Hepatocyte (in vitro differentiated cells): Measurements from ENCODE around the gene VPS37C. TPM values are rescaled to one million over a fixed set of nuclear protein-coding genes. Genes with fewer than 3 reads are reported as not detected.
A peak's percentile ranks its signal among the peaks of the same experiment; 100 is the strongest.
"Not testable (repeated sequence)": the region's sequence is repeated elsewhere in the genome, so short reads cannot be mapped to it uniquely, and the experiment has no call there.

Source experiments
- DNase-seq: peaks from one replicate; pipeline ENCODE4 v3.0.0-alpha.2; 2016; ENCODE audit warnings: low spot score
- H2AFZ ChIP-seq: fragments of 200-600 bp; sonication (generic); 2 replicates; pipeline ENCODE4 v1.6.0; 2016; ENCODE audit warnings: antibody characterized with exemption, mild to moderate bottlenecking
- H3K27ac ChIP-seq: fragments of 200-600 bp; sonication (generic); 2 replicates; pipeline ENCODE4 v1.5.1; 2016; ENCODE audit warnings: mild to moderate bottlenecking
- H3K27me3 ChIP-seq: fragments of 200-600 bp; sonication (generic); 2 replicates; pipeline ENCODE4 v1.6.1; 2016
- H3K36me3 ChIP-seq: fragments of 200-600 bp; sonication (generic); replicated peaks from 2 replicates; pipeline ENCODE4 v1.5.1; 2016; ENCODE audit warnings: low read depth; ENCODE audit not compliant: insufficient read depth
- H3K4me1 ChIP-seq: fragments of 200-600 bp; sonication (generic); 2 replicates; pipeline ENCODE4 v1.5.1; 2016; ENCODE audit warnings: mild to moderate bottlenecking, moderate library complexity; ENCODE audit not compliant: insufficient read depth
- H3K4me2 ChIP-seq: fragments of 200-600 bp; sonication (generic); 2 replicates; pipeline ENCODE4 v1.6.0; 2016
- H3K4me3 ChIP-seq: fragments of 200-600 bp; sonication (generic); 2 replicates; pipeline ENCODE4 v1.5.1; 2016; ENCODE audit warnings: mild to moderate bottlenecking
- H3K79me2 ChIP-seq: fragments of 200-600 bp; sonication (generic); 2 replicates; pipeline ENCODE4 v1.6.0; 2017; ENCODE audit warnings: mild to moderate bottlenecking
- H3K9me2 ChIP-seq: fragments of 200-600 bp; sonication (generic); replicated peaks from 2 replicates; pipeline ENCODE4 v1.6.0; 2017; ENCODE audit warnings: mild to moderate bottlenecking; ENCODE audit not compliant: insufficient read depth
- H3K9me3 ChIP-seq: fragments of 200-600 bp; sonication (generic); 2 replicates; pipeline ENCODE4 v1.5.1; 2016; ENCODE audit warnings: low read depth, mild to moderate bottlenecking
- H4K20me1 ChIP-seq: fragments of 200-600 bp; sonication (generic); 2 replicates; pipeline ENCODE4 v1.6.0; 2016; ENCODE audit warnings: mild to moderate bottlenecking; ENCODE audit not compliant: insufficient read depth, poor library complexity, severe bottlenecking
- EZH2 ChIP-seq: fragments of 200-600 bp; sonication (generic); IDR thresholded peaks from 2 replicates; pipeline ENCODE4 v1.6.1; 2016; ENCODE audit warnings: antibody characterized with exemption, mild to moderate bottlenecking, borderline replicate concordance
- EZH2phosphoT487 ChIP-seq: fragments of 200-600 bp; sonication (generic); IDR thresholded peaks from one replicate; pipeline ENCODE4 v1.6.1; 2018; ENCODE audit warnings: antibody characterized with exemption, mild to moderate bottlenecking, low read depth, moderate library complexity; ENCODE audit not compliant: unreplicated experiment, severe bottlenecking
- WGBS: methylation state at CpG from one replicate; pipeline ENCODE4 v1.1.6; 2016; ENCODE audit warnings: low lambda C conversion rate; ENCODE audit errors: missing lambda C conversion rate; 5-methylcytosine and 5-hydroxymethylcytosine counted together
- polyA plus RNA-seq: library from polyadenylated mRNA; unstranded; fragments of >200 nt; fragmentation: Nextera tagmentation; extraction: Ambion mirVana; gene quantifications from 2 replicates; pipeline ENCODE4 v1.2.1, GENCODE V29; 2016
- total RNA-seq: library from RNA; depleted of rRNA; stranded (reverse); fragments of >200 nt; gene quantifications from 2 replicates; pipeline ENCODE4 v1.2.3, GENCODE V29; 2014
- TF ChIP-seq, protein P1 (sequence below): fragments of 200-600 bp; sonication (generic); IDR thresholded peaks from 2 replicates; pipeline ENCODE4 v1.5.1; 2016; ENCODE audit warnings: antibody characterized with exemption, mild to moderate bottlenecking; ENCODE audit not compliant: poor library complexity

The VPS37C gene
- total and polyA plus RNA-seq, 2 experiments from 2014 or later, result 17.0 to 26.6 TPM

DNA sequence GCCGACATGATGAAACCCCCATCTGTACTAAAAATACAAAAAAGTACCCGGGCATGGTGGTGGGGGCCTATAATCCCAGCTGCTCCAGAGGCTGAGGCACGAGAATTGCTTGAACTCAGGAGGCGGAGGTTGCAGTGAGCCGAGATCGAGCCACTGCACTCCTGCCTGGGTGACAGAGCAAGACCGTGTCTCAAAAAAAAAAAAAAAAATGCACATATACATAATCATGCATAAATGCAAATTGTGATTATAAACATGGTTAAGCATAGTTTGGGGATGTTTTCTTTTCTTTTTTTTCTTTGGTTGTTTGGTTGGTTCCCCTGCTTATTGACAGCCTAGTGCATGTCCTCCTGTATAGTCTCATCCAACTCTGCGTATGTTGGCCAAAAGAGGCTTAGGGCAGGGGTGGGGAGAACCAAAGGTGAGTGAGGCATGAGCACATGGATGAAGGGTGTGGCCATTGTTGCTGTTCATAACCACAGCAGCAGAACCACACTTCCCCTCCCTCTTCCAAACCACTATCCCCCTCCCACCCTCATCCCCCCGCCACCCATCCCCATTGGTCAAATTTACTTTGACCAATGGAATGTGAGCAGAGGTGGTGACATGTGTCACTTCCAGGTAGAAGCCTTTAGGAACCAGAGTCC is 6.9 kb upstream of the VPS37C start:
- no peaks in the 10 kb centered on the region for H4K20me1 ChIP-seq
- no peaks in the 10 kb centered on the region for H3K79me2 ChIP-seq
- TF ChIP-seq, protein P1, sequence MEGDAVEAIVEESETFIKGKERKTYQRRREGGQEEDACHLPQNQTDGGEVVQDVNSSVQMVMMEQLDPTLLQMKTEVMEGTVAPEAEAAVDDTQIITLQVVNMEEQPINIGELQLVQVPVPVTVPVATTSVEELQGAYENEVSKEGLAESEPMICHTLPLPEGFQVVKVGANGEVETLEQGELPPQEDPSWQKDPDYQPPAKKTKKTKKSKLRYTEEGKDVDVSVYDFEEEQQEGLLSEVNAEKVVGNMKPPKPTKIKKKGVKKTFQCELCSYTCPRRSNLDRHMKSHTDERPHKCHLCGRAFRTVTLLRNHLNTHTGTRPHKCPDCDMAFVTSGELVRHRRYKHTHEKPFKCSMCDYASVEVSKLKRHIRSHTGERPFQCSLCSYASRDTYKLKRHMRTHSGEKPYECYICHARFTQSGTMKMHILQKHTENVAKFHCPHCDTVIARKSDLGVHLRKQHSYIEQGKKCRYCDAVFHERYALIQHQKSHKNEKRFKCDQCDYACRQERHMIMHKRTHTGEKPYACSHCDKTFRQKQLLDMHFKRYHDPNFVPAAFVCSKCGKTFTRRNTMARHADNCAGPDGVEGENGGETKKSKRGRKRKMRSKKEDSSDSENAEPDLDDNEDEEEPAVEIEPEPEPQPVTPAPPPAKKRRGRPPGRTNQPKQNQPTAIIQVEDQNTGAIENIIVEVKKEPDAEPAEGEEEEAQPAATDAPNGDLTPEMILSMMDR, result no peak
- no peak for TF ChIP-seq EZH2
- TF ChIP-seq EZH2phosphoT487, result no peak
- H3K9me2 ChIP-seq, result no peaks in the 10 kb centered on the region
- H2AFZ ChIP-seq, result no peak overlapping the region
- H3K4me3 ChIP-seq, result no peak overlapping the region
- DNase-seq, result no peak
- no peak overlapping the region for H3K27ac ChIP-seq
- peaks cover 5% of the 10 kb centered on the region for H3K4me1 ChIP-seq
- H3K27me3 ChIP-seq, result no peaks in the 10 kb centered on the region
- H3K9me3 ChIP-seq, result no peaks in the 10 kb centered on the region
- 96% methylated on average over 9 of the region's 9 CpGs for WGBS
- no peaks in the 10 kb centered on the region for H3K36me3 ChIP-seq
- H3K4me2 ChIP-seq, result no peak overlapping the region

DNA sequence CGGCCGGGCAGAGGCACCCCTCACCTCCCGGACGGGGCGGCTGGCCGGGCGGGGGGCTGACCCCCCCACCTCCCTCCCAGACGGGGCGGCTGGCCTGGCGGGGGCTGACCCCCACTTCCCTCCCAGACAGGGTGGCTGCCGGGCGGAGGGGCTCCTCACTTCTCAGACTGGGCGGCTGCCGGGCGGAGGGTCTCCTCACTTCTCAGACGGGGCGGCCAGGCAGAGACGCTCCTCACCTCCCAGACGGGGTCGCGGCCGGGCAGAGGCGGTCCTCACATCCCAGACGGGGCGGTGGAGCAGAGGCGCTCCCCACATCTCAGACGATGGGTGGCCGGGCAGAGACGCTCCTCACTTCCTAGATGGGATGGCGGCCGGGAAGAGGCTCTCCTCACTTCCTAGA is 5.1 kb upstream of the VPS37C start:
- not testable (repeated sequence) for H3K9me3 ChIP-seq, H3K36me3 ChIP-seq, H3K79me2 ChIP-seq, H3K27me3 ChIP-seq, H3K27ac ChIP-seq, H4K20me1 ChIP-seq, H3K4me2 ChIP-seq, H3K4me3 ChIP-seq, H3K9me2 ChIP-seq, DNase-seq, H2AFZ ChIP-seq
- H3K4me1 ChIP-seq, result peaks cover 10% of the 10 kb centered on the region
- WGBS, result 91% methylated on average over 10 of the region's 31 CpGs

DNA sequence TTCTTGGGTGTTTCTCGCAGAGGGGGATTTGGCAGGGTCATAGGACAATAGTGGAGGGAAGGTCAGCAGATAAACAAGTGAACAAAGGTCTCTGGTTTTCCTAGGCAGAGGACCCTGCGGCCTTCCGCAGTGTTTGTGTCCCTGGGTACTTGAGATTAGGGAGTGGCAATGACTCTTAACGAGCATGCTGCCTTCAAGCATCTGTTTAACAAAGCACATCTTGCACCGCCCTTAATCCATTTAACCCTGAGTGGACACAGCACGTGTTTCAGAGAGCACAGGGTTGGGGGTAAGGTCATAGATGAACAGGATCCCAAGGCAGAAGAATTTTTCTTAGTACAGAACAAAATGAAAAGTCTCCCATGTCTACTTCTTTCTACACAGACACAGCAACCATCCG is 4.6 kb upstream of the VPS37C start:
- not testable (repeated sequence) for H3K36me3 ChIP-seq, DNase-seq, H2AFZ ChIP-seq, H3K9me2 ChIP-seq, H3K4me2 ChIP-seq, H3K4me3 ChIP-seq, H3K9me3 ChIP-seq, H3K27me3 ChIP-seq, H4K20me1 ChIP-seq
- H3K27ac ChIP-seq, result peak overlapping the region; percentile 87
- peaks cover 10% of the 10 kb centered on the region for H3K4me1 ChIP-seq
- WGBS, result 54% methylated on average over 3 of the region's 7 CpGs
- H3K79me2 ChIP-seq, result peaks cover 11% of the 10 kb centered on the region

DNA sequence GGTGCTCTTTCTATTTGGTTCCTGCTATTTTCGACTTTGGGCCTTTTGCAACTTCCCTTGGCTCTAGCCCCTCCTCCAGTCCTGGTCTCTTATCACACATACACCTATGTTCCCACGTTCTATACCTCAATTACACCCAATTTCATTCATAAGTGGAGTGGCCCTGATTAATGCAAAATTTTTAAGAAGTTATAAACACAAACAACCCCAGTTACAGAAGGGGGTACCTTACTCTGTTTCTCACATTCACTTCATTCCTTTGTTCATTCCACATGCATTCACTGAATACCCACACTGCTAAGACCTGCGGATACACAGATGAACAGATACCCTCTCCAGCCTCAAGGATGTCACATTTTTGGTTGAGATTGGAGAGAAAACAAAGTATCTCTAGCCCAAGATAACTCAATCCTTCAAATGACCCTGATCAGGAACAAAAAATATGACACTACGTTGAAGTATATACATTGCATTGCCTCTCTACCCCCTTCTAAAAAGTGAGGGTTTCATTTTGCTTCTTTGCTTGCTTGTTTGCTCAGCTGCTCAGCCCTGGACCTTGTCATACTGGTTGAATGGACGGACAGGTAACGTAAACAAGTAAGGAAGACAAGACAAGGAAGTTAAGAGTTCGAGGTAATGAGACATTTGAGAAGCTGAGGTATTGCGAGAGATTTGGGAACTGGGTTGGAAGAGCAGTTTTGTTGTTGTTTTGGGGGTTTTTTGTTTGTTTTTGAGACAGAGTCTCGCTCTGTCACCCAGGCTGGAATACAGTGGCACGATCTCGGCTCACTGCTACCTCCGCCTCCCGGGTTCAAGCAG is 3.6 kb upstream of the VPS37C start:
- H3K4me3 ChIP-seq, result no peak overlapping the region
- H3K4me2 ChIP-seq, result peak overlapping the region; percentile 54
- no peaks in the 10 kb centered on the region for H3K36me3 ChIP-seq
- H3K9me3 ChIP-seq, result no peaks in the 10 kb centered on the region
- peak overlapping the region; percentile 87 for H3K27ac ChIP-seq
- no peaks in the 10 kb centered on the region for H3K27me3 ChIP-seq
- TF ChIP-seq EZH2 (no peak), EZH2phosphoT487 (no peak)
- TF ChIP-seq, protein P1, result no peak
- 56% methylated on average over 13 of the region's 13 CpGs for WGBS
- no peak for DNase-seq
- H2AFZ ChIP-seq, result no peak overlapping the region
- H4K20me1 ChIP-seq, result no peaks in the 10 kb centered on the region
- H3K79me2 ChIP-seq, result peaks cover 21% of the 10 kb centered on the region
- H3K9me2 ChIP-seq, result no peaks in the 10 kb centered on the region
- peaks cover 19% of the 10 kb centered on the region for H3K4me1 ChIP-seq
